SK-N-SH (cell line): ENCODE measurements around the gene NCS1. TPM values are rescaled to one million over a fixed set of nuclear protein-coding genes. Genes with fewer than 3 reads are reported as not detected.

ENCODE experiments used
- CTCF ChIA-PET: fragments of 300-600, 350-600 bp; formaldehyde crosslinking; extraction: SDS; loops from one replicate; lab custom pipeline; 2021; lab: Yijun Ruan, JAX
- POLR2A ChIA-PET: fragments of 350-600 bp; sonication (Branson Sonifier 250); formaldehyde crosslinking; extraction: SDS; loops from one replicate; lab custom pipeline; 2020; ENCODE audit warnings: antibody characterized with exemption, inconsistent platforms; lab: Yijun Ruan, JAX
- DNase-seq: peaks from one replicate; pipeline ENCODE4 v3.0.0; 2012
- H2AFZ ChIP-seq: fragments of 200-600 bp; sonication (generic); 2 replicates; pipeline ENCODE4 v1.8.1; 2016; ENCODE audit warnings: antibody characterized with exemption, mild to moderate bottlenecking, low read depth
- H3F3A ChIP-seq: fragments of 200-600 bp; sonication (generic); replicated peaks from 2 replicates; pipeline ENCODE3; 2016; ENCODE audit warnings: antibody characterized with exemption, mild to moderate bottlenecking; ENCODE audit not compliant: insufficient read depth
- H3K27ac ChIP-seq, 2 experiments: fragments of 200-500 bp in 1 of 2; fragments of 200-600 bp in 1 of 2; sonication (Bioruptor generic) in 1 of 2; sonication (generic), shearing (Covaris generic) in 1 of 2; 2 replicates each; pipeline versions ENCODE4 v1.5.1 to v1.6.1; 2014 to 2016; ENCODE audit warnings: low read depth in 2 of 2, inconsistent platforms in 1 of 2, low read length in 1 of 2, mild to moderate bottlenecking in 1 of 2, mixed read lengths in 1 of 2
- H3K27me3 ChIP-seq: fragments of 200-600 bp; sonication (generic), shearing (Covaris generic); 2 replicates; pipeline ENCODE4 v1.6.1; 2016; ENCODE audit warnings: mixed run types; ENCODE audit not compliant: insufficient read depth
- H3K36me3 ChIP-seq, 2 experiments: fragments of 200-500 bp in 1 of 2; fragments of 200-600 bp in 1 of 2; sonication (Bioruptor generic) in 1 of 2; sonication (generic) in 1 of 2; replicated peaks in 1 of 2; 2 replicates each; pipeline versions ENCODE3 to v1.5.1; 2014 to 2016; ENCODE audit warnings: low read length in 1 of 2, mild to moderate bottlenecking in 1 of 2; ENCODE audit not compliant: insufficient read depth in 2 of 2, control insufficient read depth in 1 of 2
- H3K4me1 ChIP-seq, 2 experiments: fragments of 200-500 bp in 1 of 2; fragments of 200-600 bp in 1 of 2; sonication (Bioruptor generic) in 1 of 2; sonication (generic), shearing (Covaris generic) in 1 of 2; 2 replicates each; pipeline versions ENCODE4 v1.5.1 to v1.6.1; 2014 to 2016; ENCODE audit warnings: low read depth in 1 of 2, low read length in 1 of 2, mixed run types in 1 of 2; ENCODE audit not compliant: insufficient read depth in 2 of 2, control insufficient read depth in 1 of 2
- H3K4me2 ChIP-seq: fragments of 200-600 bp; sonication (generic), shearing (Covaris generic); 2 replicates; pipeline ENCODE4 v1.6.1; 2017; ENCODE audit warnings: mixed run types
- H3K4me3 ChIP-seq, 2 experiments: fragments of 200-500 bp in 1 of 2; fragments of 200-600 bp in 1 of 2; sonication (Bioruptor generic) in 1 of 2; sonication (generic), shearing (Covaris generic) in 1 of 2; 2 replicates each; pipeline versions ENCODE4 v1.5.1 to v1.8.1; 2014 to 2016; ENCODE audit warnings: low read depth in 2 of 2, inconsistent platforms in 1 of 2, low read length in 1 of 2, mild to moderate bottlenecking in 1 of 2, mixed read lengths in 1 of 2, moderate library complexity in 1 of 2
- H3K79me2 ChIP-seq: fragments of 200-600 bp; sonication (generic); 2 replicates; pipeline ENCODE4 v1.8.1; 2017; ENCODE audit warnings: mild to moderate bottlenecking; ENCODE audit not compliant: insufficient read depth
- H3K9ac ChIP-seq: fragments of 200-600 bp; sonication (generic); 2 replicates; pipeline ENCODE4 v1.6.1; 2017; ENCODE audit warnings: mixed run types
- H3K9me2 ChIP-seq: fragments of 200-600 bp; sonication (generic); 2 replicates; pipeline ENCODE4 v1.6.1; 2017; ENCODE audit warnings: mixed run types
- H3K9me3 ChIP-seq: fragments of 200-600 bp; sonication (generic); 2 replicates; pipeline ENCODE4 v1.6.1; 2017; ENCODE audit warnings: mixed run types, mild to moderate bottlenecking, moderate library complexity
- H4K20me1 ChIP-seq: fragments of 200-600 bp; sonication (generic); 2 replicates; pipeline ENCODE4 v1.6.1; 2017; ENCODE audit warnings: mild to moderate bottlenecking, mixed run types; ENCODE audit not compliant: insufficient read depth
- CTCF ChIP-seq: fragments of 200-600 bp; sonication (generic); IDR thresholded peaks from 2 replicates; pipeline ENCODE4 v1.6.1; 2017; ENCODE audit warnings: antibody characterized with exemption, mild to moderate bottlenecking, moderate library complexity
- ELF1 ChIP-seq: IDR thresholded peaks from 2 replicates; pipeline ENCODE4 v1.4.0; 2012
- EP300 ChIP-seq, 2 experiments: IDR thresholded peaks; 2 replicates each; pipeline versions ENCODE4 v1.4.0 to v1.6.1; 2012; ENCODE audit warnings: borderline replicate concordance in 1 of 2, low read depth in 1 of 2, low read length in 1 of 2
- EZH2phosphoT487 ChIP-seq: fragments of 200-600 bp; sonication (generic); IDR thresholded peaks from 2 replicates; pipeline ENCODE4 v1.6.1; 2017; ENCODE audit warnings: low read depth, mixed run types, mild to moderate bottlenecking, antibody characterized with exemption, moderate library complexity, borderline replicate concordance
- FOSL2 ChIP-seq: IDR thresholded peaks from 2 replicates; pipeline ENCODE4 v1.4.0; 2012; ENCODE audit warnings: low read depth, mild to moderate bottlenecking, moderate library complexity, borderline replicate concordance
- FOXJ3 ChIP-seq: sonication (generic); formaldehyde crosslinking; IDR thresholded peaks from 2 replicates; pipeline ENCODE4 v1.5.1; 2020; ENCODE audit warnings: mild to moderate bottlenecking, missing genetic modification reagents
- GABPA ChIP-seq: IDR thresholded peaks from 2 replicates; pipeline ENCODE4 v1.4.0; 2012; ENCODE audit warnings: low read depth, mild to moderate bottlenecking
- GATA2 ChIP-seq: sonication (generic); formaldehyde crosslinking; IDR thresholded peaks from 2 replicates; pipeline ENCODE4 v1.5.0; 2020; ENCODE audit warnings: mild to moderate bottlenecking, missing genetic modification reagents
- JUND ChIP-seq: IDR thresholded peaks from 2 replicates; pipeline ENCODE4 v1.4.0; 2012
- MAX ChIP-seq: IDR thresholded peaks from 2 replicates; pipeline ENCODE4 v1.4.0; 2012; ENCODE audit warnings: low read depth
- MEF2A ChIP-seq: IDR thresholded peaks from 2 replicates; pipeline ENCODE4 v1.4.0; 2012; ENCODE audit warnings: low read depth, borderline replicate concordance
- MXI1 ChIP-seq: IDR thresholded peaks from 2 replicates; pipeline ENCODE4 v1.6.1; 2012; ENCODE audit warnings: mild to moderate bottlenecking, low read depth, low read length, improper control_type of control experiment
- NRF1 ChIP-seq: IDR thresholded peaks from 2 replicates; pipeline ENCODE4 v1.6.1; 2012; ENCODE audit warnings: low read depth, mild to moderate bottlenecking, low read length
- PBX3 ChIP-seq: IDR thresholded peaks from 2 replicates; pipeline ENCODE4; 2012
- POLR2AphosphoS5 ChIP-seq: IDR thresholded peaks from 2 replicates; pipeline ENCODE4 v1.6.1; 2012; ENCODE audit warnings: low read depth, low read length
- RAD21 ChIP-seq: IDR thresholded peaks from 2 replicates; pipeline ENCODE4 v1.6.1; 2012; ENCODE audit warnings: mild to moderate bottlenecking, low read length
- RCOR1 ChIP-seq: fragments of 150-350 bp; IDR thresholded peaks from 2 replicates; pipeline ENCODE4 v1.6.1; 2017; ENCODE audit warnings: antibody characterized with exemption, low read length
- RFX5 ChIP-seq: IDR thresholded peaks from 2 replicates; pipeline ENCODE4 v1.6.1; 2012; ENCODE audit warnings: mild to moderate bottlenecking, improper control_type of control experiment, low read length
- SIN3A ChIP-seq: IDR thresholded peaks from 2 replicates; pipeline ENCODE4 v1.6.1; 2012; ENCODE audit warnings: low read depth, mild to moderate bottlenecking, low read length, moderate library complexity, borderline replicate concordance
- TEAD4 ChIP-seq: IDR thresholded peaks from 2 replicates; pipeline ENCODE4 v1.4.0; 2012; ENCODE audit warnings: mild to moderate bottlenecking, borderline replicate concordance; ENCODE audit not compliant: insufficient read depth
- USF1 ChIP-seq: IDR thresholded peaks from 2 replicates; pipeline ENCODE4 v1.4.0; 2012; ENCODE audit warnings: low read depth, borderline replicate concordance
- USF2 ChIP-seq: fragments of 150-350 bp; IDR thresholded peaks from 2 replicates; pipeline ENCODE4 v1.6.1; 2017; ENCODE audit warnings: antibody characterized with exemption, low read length, low read depth, borderline replicate concordance
- WGBS: methylation state at CpG from one replicate; pipeline ENCODE4 v1.1.6; 2017; ENCODE audit warnings: low lambda C conversion rate; 5-methylcytosine and 5-hydroxymethylcytosine counted together
- polyA plus RNA-seq, 3 experiments: library from polyadenylated mRNA; depleted of rRNA; stranded (reverse); fragments of >200 nt; gene quantifications; 2 replicates each; pipeline ENCODE4 v1.2.3, GENCODE V29; 2012

The NCS1 gene
- polyA plus RNA-seq, 1 of the 3 experiments (the other 2 are of a cell fraction) = 40.6 TPM

- TF ChIP-seq MXI1 = no peak
- TF ChIP-seq RFX5 = no peak
- no peak for TF ChIP-seq ELF1
- TF ChIP-seq JUND = no peak
- TF ChIP-seq NRF1 = no peak
- no peak for TF ChIP-seq FOXJ3 (CRISPR knock-in tag)
- no peak for TF ChIP-seq GABPA
- TF ChIP-seq RAD21 = no peak
- TF ChIP-seq CTCF = no peak
- no peak for TF ChIP-seq TEAD4
These were observed 7.2 kb downstream of the NCS1 start (continued) for GRCh38 chr9:130179331-130179907.

- H3F3A ChIP-seq = peaks cover 38% of the 10 kb centered on the region
- ChIA-PET POLR2A (no interaction called here), CTCF (no interaction called here)
- no peak overlapping the region for H3K9ac ChIP-seq
- H3K4me1 ChIP-seq = peaks cover 19 to 20% of the 10 kb centered on the region in 2 experiments; a peak in 3 of 4 replicates
- no peak for DNase-seq
- H3K9me3 ChIP-seq = no peaks in the 10 kb centered on the region
- H3K36me3 ChIP-seq = peaks cover 0 to 5% of the 10 kb centered on the region in 2 experiments
- H3K9me2 ChIP-seq = no peaks in the 10 kb centered on the region
- H3K27me3 ChIP-seq = no peaks in the 10 kb centered on the region
- no peak overlapping the region for H3K4me3 ChIP-seq
- peaks cover 96% of the 10 kb centered on the region for H3K79me2 ChIP-seq
- no peak overlapping the region for H2AFZ ChIP-seq
- no peak overlapping the region for H3K27ac ChIP-seq
- H4K20me1 ChIP-seq = peaks cover 77% of the 10 kb centered on the region
- H3K4me2 ChIP-seq = no peak overlapping the region
- 95% methylated on average over 10 of the region's 12 CpGs for WGBS
- TF ChIP-seq SIN3A (no peak), GATA2 (CRISPR knock-in tag) (no peak), USF1 (no peak), EZH2phosphoT487 (no peak), MAX (no peak), MEF2A (no peak), MXI1 (no peak), FOSL2 (no peak), USF2 (no peak), FOXJ3 (CRISPR knock-in tag) (no peak), POLR2AphosphoS5 (no peak), EP300 (IDR thresholded peaks at IDR 0.05; ENCODE audit: borderline replicate concordance in 1 of 2, low read depth in 1 of 2, low read length in 1 of 2) (no peak), ELF1 (no peak), PBX3 (no peak), RCOR1 (no peak)
- TF ChIP-seq, all 33 proteins: peak for 0
These were observed 8.3 kb downstream of the NCS1 start for GRCh38 chr9:130180516-130180915.
